ENCODE measurements around the gene FSTL4. TPM values are rescaled to one million over a fixed set of nuclear protein-coding genes. Genes with fewer than 3 reads are reported as not detected.

Gene FSTL4
- total and polyA plus RNA-seq, 9 donors: 0.07 to 0.22 (median 0.15) TPM; not detected in 4

DNA sequence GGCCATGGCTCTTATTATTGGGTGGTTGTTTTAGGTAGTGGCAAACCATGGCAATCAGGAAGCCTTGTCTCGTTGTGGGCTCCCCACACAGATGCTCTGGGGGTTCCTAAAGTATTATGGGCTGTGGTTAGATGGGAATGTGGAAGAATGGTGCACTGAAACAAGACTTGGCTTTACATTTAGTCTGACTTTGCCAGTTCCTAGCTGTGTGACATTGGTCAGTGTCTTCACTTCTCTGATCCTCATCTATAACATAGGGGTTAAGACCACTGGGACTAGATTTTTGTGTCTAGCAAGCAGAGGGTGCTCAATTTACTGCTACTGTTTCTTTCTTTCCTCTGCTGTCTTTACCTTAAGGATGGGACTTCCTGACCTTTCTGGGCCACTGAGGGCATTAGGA, 411.0 kb downstream of the FSTL4 start:
- Histone ChIP-seq H3K4me1 (ENCODE audit: insufficient read depth) (no peaks in the 10 kb centered on the region), H3K9me3 (no peaks in the 10 kb centered on the region), H3K36me3 (no peaks in the 10 kb centered on the region), H3K4me3 (no peak overlapping the region), H3K27me3 (no peaks in the 10 kb centered on the region), H3K27ac (no peak overlapping the region)
- TF ChIP-seq EP300 (IDR thresholded peaks at IDR 0.05): no peak
- DNase-seq: no peak
- intact Hi-C loops (cut with DNase I): no loop called here
- WGBS, 3 donors: 74 to 81% (median 74%) methylated on average over 1 of the region's 1 CpG

DNA sequence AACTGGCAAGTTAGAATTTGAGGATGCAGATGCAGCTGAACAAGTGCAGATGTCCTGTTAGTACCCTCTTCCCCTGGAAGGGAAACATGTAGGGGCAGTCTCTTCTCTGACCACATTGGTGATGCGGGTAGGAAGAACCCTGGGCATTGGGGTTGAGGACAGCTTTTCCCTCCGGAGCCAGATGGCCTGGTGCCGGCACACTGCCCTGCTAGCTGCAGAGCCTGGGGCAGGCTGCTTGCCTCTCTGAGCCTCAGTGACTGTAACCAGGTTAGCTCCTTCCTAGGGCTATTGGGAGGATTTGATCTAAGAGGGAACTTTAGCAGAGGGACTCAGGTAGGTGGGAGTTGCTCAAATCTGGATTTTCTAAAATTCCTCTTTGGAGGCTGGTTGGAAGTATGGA, 412.1 kb downstream of the FSTL4 start:
- Histone ChIP-seq H3K9me3 (no peaks in the 10 kb centered on the region), H3K27ac (no peak overlapping the region), H3K27me3 (no peaks in the 10 kb centered on the region), H3K4me1 (ENCODE audit: insufficient read depth) (no peaks in the 10 kb centered on the region), H3K4me3 (no peak overlapping the region), H3K36me3 (no peaks in the 10 kb centered on the region)
- intact Hi-C loops (cut with DNase I): no loop called here
- 78 to 86% (median 80%) methylated on average over 3 of the region's 3 CpGs for WGBS, 3 donors
- TF ChIP-seq EP300 (IDR thresholded peaks at IDR 0.05) (no peak), POLR2A (IDR thresholded peaks at IDR 0.05) (no peak)
- TF ChIP-seq, protein P1, sequence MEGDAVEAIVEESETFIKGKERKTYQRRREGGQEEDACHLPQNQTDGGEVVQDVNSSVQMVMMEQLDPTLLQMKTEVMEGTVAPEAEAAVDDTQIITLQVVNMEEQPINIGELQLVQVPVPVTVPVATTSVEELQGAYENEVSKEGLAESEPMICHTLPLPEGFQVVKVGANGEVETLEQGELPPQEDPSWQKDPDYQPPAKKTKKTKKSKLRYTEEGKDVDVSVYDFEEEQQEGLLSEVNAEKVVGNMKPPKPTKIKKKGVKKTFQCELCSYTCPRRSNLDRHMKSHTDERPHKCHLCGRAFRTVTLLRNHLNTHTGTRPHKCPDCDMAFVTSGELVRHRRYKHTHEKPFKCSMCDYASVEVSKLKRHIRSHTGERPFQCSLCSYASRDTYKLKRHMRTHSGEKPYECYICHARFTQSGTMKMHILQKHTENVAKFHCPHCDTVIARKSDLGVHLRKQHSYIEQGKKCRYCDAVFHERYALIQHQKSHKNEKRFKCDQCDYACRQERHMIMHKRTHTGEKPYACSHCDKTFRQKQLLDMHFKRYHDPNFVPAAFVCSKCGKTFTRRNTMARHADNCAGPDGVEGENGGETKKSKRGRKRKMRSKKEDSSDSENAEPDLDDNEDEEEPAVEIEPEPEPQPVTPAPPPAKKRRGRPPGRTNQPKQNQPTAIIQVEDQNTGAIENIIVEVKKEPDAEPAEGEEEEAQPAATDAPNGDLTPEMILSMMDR (IDR thresholded peaks at IDR 0.05): no peak
- DNase-seq: no peak

DNA sequence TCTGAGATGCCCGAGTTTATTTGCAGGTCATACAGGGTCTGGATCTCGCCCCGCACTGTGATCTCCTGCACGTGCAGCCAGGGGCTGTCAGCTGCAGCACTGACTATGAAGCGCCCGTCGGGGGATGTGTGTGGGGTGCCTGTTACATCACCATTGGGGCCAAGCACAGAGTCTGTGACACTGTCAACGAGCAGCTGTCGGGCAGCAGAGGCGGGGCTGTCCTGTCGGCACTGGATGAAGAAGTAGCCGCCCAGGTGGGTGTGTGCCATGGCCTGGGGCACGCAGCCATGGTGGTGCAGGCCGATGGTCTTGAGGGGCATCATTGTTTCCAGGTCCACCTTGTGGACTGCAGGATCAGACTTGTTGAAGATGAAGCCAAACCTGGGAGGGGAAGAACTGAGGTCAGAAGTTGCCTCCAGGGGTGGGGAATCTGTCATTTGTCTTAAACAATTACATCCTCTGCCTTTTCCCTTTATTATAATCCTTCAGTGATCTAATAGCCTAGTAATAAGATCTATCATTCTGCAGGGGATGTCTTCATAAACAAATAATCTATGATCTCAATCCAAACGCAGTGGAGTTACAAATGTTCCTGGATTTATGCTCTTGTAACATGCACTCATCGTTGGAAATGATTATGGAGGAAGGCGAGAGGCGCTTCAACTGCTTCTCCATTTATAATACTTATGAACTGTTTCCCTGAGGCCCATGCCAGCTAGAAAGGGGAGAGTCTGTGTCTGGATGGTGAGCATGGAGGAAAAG, 412.7 kb downstream of the FSTL4 start:
- no peaks in the 10 kb centered on the region for H3K9me3 ChIP-seq
- H3K36me3 ChIP-seq: no peaks in the 10 kb centered on the region
- H3K27ac ChIP-seq: no peak overlapping the region
- no peak for TF ChIP-seq EP300 (IDR thresholded peaks at IDR 0.05)
- TF ChIP-seq POLR2A (IDR thresholded peaks at IDR 0.05): no peak
- TF ChIP-seq, protein P1 (IDR thresholded peaks at IDR 0.05): no peak
- H3K4me3 ChIP-seq: no peak overlapping the region
- 71 to 76% (median 74%) methylated on average over 18 of the region's 18 CpGs for WGBS, 3 donors
- H3K4me1 ChIP-seq (ENCODE audit: insufficient read depth): no peaks in the 10 kb centered on the region
- no peak for DNase-seq
- no peaks in the 10 kb centered on the region for H3K27me3 ChIP-seq
- intact Hi-C loops (cut with DNase I): no loop called here

DNA sequence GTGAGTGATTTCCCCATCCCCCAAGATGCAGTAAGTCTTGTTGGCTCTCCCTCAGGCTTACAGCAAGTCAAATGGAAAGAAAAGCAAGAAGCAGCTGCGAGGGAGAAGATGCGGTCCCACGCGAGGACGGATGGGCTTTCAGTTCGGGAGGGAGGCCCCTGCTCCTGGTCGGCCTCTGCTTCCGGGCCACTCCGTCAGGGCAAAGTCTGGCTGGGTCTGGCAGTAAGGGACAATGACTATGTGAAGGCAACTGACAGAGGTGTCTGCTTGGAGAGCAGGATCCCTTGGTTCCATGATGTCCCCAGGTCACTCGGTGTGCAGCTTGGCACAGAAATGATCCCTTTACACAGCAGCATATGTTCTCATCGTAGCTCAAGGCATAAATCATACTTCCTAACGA, 413.8 kb downstream of the FSTL4 start:
- Histone ChIP-seq H3K4me1 (ENCODE audit: insufficient read depth) (no peaks in the 10 kb centered on the region), H3K27ac (no peak overlapping the region), H3K36me3 (no peaks in the 10 kb centered on the region), H3K4me3 (no peak overlapping the region), H3K27me3 (no peaks in the 10 kb centered on the region), H3K9me3 (no peaks in the 10 kb centered on the region)
- no peak for TF ChIP-seq POLR2A (IDR thresholded peaks at IDR 0.05)
- TF ChIP-seq, protein P1 (IDR thresholded peaks at IDR 0.05): no peak
- no peak for TF ChIP-seq EP300 (IDR thresholded peaks at IDR 0.05)
- 80 to 88% (median 85%) methylated on average over 12 of the region's 12 CpGs for WGBS, 3 donors
- intact Hi-C loops (cut with DNase I): no loop called here
- DNase-seq: no peak

DNA sequence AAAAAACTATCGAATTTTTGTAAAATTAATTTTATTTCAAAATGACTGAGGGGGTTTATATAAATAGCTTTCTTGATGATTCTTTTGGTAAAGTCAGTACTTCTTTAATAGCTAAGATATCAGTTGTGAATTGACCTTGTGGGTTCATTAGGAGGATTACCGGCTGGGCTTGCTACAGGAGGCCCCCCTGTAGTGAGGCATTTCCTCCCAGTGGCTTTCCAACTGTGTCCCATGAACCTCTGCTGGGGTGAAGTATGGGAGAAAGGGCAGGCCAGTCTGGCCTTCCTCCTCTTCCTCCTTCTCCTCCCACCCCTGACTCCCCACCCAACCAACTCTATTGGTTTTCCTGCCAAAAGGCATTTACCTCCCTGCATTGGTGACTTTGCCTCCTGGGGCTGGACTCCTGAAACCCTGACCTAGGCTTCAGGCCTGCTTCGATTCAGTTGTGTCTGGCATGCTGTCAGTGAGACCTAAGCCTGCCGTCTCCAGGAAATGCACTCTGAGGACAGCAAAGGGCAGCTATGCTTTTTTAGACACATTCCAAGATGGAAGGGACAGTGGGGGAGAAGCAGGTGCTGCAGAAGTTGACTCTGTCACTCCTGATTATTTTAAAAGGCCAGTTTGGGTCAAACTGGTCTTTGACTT, 415.8 kb downstream of the FSTL4 start:
- Histone ChIP-seq H3K4me3 (no peak overlapping the region), H3K27ac (no peak overlapping the region), H3K36me3 (no peaks in the 10 kb centered on the region), H3K27me3 (no peaks in the 10 kb centered on the region), H3K4me1 (ENCODE audit: insufficient read depth) (no peaks in the 10 kb centered on the region), H3K9me3 (no peaks in the 10 kb centered on the region)
- intact Hi-C loops (cut with DNase I): no loop called here
- TF ChIP-seq, protein P1 (IDR thresholded peaks at IDR 0.05): no peak
- TF ChIP-seq EP300 (IDR thresholded peaks at IDR 0.05): no peak
- no peak for TF ChIP-seq POLR2A (IDR thresholded peaks at IDR 0.05)
- 41 to 60% (median 52%) methylated on average over 4 of the region's 4 CpGs for WGBS, 3 donors
- no peak for DNase-seq

Measured in ovary (tissue), 9 donors.